Epithelial cell of esophagus (primary cell): ENCODE measurements around the gene PRDM10.
"Not testable (repeated sequence)": the region's sequence is repeated elsewhere in the genome, so short reads cannot be mapped to it uniquely, and the experiment has no call there.

Experiments
- DNase-seq: peaks from one replicate; pipeline ENCODE4 v3.0.0; 2010; ENCODE audit warnings: low read depth
- H3K4me3 ChIP-seq: 2 replicates; pipeline ENCODE4 v1.5.1; 2011; ENCODE audit warnings: mild to moderate bottlenecking, low read length, control low read depth
- TF ChIP-seq, protein P1 (sequence below): IDR thresholded peaks from 2 replicates; pipeline ENCODE4 v1.5.1; 2011; ENCODE audit warnings: low read depth, mild to moderate bottlenecking, low read length, control low read depth, inconsistent platforms; ENCODE audit not compliant: insufficient read depth; ENCODE audit errors: missing control alignments

The PRDM10 gene

GRCh38 chr11:130029137-130029536 is 26.5 kb upstream of the PRDM10 start:
- DNase-seq = peak; percentile 40
- TF ChIP-seq, protein P1, sequence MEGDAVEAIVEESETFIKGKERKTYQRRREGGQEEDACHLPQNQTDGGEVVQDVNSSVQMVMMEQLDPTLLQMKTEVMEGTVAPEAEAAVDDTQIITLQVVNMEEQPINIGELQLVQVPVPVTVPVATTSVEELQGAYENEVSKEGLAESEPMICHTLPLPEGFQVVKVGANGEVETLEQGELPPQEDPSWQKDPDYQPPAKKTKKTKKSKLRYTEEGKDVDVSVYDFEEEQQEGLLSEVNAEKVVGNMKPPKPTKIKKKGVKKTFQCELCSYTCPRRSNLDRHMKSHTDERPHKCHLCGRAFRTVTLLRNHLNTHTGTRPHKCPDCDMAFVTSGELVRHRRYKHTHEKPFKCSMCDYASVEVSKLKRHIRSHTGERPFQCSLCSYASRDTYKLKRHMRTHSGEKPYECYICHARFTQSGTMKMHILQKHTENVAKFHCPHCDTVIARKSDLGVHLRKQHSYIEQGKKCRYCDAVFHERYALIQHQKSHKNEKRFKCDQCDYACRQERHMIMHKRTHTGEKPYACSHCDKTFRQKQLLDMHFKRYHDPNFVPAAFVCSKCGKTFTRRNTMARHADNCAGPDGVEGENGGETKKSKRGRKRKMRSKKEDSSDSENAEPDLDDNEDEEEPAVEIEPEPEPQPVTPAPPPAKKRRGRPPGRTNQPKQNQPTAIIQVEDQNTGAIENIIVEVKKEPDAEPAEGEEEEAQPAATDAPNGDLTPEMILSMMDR = no peak
- no peak overlapping the region for H3K4me3 ChIP-seq

GRCh38 chr11:130025371-130025770 is 22.7 kb upstream of the PRDM10 start:
- H3K4me3 ChIP-seq = no peak overlapping the region
- no peak for DNase-seq
- TF ChIP-seq, protein P1 = no peak

GRCh38 chr11:130024361-130024760 is 21.7 kb upstream of the PRDM10 start:
- H3K4me3 ChIP-seq = no peak overlapping the region
- DNase-seq = no peak
- TF ChIP-seq, protein P1 = no peak

GRCh38 chr11:130023204-130023603 is 20.6 kb upstream of the PRDM10 start:
- TF ChIP-seq, protein P1 = no peak
- peak; percentile 78 for DNase-seq

GRCh38 chr11:130022799-130023198 is 20.2 kb upstream of the PRDM10 start:
- H3K4me3 ChIP-seq = no peak overlapping the region
- TF ChIP-seq, protein P1 = no peak
- no peak for DNase-seq

More at GRCh38 chr11:130023204-130023603, 20.6 kb upstream of the PRDM10 start:
- no peak overlapping the region for H3K4me3 ChIP-seq

DNA sequence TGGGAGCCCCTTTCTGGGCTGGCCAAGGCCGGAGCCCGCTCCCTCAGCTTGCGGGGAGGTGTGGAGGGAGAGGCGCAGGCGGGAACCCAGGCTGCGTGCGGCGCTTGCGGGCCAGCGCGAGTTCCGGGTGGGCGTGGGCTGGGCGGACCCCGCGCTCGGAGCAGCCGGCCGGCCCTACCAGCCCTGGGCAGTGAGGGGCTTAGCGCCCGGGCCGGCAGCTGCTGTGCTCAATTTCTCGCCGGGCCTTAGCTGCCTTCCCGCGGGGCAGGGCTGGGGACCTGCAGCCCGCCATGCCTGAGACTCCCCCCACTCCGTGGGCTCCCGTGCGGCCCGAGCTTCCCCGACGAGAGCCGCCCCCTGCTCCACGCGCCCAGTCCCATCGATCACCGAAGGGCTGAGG is 19.0 kb upstream of the PRDM10 start:
- H3K4me3 ChIP-seq, DNase-seq: not testable (repeated sequence)

GRCh38 chr11:130020323-130020722 is 17.7 kb upstream of the PRDM10 start:
- TF ChIP-seq, protein P1 = no peak
- no peak for DNase-seq
- no peak overlapping the region for H3K4me3 ChIP-seq

GRCh38 chr11:130015846-130016245 is 13.2 kb upstream of the PRDM10 start:
- H3K4me3 ChIP-seq, DNase-seq: not testable (repeated sequence)
